ENCODE results near the gene ANKRD27.

The ANKRD27 gene

DNA sequence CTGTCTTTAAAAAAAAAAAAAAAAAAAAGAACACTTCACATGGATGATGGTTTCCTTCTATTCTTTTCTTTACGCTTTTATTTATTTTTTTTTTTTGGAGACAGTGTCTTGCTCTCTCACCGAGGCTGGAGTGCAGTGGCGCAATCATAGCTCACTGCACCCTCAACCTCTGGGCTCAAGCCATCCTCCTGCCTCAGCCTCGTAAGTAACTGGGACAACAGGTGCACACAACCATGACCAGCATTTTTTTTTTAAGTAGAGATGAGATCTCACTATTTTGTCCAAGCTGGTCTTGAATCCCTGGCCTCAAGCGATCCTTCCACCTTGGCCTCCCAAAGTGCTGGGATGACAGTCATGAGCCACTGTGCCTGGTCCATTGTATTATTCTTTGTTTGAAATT is 24.3 kb downstream of the ANKRD27 start:
- DNase-seq, result no peak

DNA sequence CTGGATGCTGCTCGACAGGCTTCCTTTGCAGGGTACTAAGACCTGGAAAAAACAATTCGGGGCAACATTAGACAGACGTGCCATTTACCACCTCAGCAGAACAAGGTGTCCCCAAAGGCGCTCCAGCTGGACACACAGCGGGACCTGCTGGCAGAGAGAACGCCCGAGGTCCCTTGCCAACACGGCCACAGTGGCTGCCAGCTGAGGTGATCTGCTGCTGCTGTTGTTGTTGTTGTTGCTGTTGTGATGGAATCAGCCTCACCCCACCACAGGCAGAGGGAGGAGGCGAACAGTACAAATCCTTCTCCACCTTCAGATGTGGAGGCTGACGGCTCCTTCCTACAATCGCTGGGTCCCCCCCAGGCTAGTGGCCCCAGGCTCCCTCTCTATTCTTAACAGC is 25.2 kb downstream of the ANKRD27 start:
- no peak for DNase-seq

DNA sequence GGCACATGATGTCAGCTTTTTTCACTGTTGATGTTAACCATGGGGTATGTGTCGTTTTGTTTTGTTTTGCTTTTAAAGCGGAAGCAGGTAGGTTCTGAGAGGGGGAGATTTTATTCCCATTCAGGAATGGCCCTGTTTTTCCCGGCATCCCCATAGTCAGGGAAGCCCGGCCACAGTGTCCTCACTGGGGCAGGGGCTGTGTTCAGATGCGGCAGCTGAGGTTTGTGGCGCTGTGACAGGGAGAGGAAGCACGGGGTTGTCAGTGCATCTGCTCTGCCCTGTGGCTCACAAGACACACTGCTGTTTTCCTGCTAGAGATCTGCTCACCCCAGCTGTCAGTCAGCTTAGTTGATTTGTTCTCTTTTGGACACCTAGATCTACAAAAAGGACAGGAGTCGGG is 27.6 kb downstream of the ANKRD27 start:
- DNase-seq, result no peak

DNA sequence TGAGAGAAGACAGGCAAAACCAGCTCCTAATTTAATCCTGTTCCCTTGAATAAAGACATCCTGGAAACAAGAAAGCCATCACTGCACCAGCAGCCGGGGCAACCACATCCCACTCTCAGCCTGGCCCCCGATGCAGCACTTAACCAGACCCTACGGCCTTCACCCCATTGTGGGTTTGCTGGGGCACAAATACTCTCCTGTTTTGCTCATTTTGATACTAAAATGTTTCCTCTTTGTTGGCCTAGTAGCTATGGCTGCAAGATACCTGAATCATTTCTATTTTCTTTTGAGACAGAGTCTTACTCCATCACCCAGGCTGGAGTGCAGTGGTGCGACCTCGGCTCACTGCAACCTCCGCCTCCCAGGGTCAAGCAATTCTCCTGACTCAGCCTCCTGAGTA is 28.4 kb downstream of the ANKRD27 start:
- no peak for DNase-seq

DNA sequence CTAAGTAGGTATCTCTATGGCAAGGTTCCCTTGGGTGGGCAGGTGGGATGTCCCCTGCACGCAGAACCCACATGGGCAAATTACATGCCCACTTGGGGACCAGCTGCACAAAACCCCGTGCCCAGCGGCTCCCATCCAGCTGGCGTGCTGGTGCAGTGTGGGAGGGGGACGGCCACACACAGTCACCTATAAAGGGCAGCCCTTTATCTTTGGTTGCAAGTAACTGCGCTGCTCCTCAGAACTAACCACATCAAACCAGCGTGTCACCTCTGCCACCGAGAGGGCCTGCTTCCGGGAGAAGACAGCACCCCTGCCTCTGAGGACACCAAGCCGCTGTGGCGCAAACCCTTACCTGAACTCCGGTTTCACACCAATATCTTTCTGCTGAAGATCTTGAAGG is 32.2 kb downstream of the ANKRD27 start:
- DNase-seq, result peak; percentile 60

DNA sequence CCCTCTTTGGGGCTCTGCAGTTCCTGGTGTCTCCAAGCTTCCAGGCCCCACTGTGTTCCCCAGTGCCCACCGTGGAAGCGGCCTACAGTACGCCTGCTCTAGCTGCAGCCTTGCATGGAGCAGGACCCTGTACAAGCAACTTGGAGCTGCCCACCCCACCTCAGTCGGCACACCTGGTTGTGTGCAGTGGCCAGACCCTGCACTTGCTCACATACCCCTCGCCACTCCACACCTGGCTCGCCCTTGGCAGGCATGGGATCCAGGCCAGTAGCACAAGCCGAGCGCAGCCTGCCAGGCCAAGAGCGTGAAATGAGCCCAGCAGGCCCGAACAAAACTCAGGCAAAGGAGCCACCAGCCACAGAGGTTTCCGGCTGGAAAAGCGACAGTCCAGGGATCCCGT is 36.4 kb downstream of the ANKRD27 start:
- DNase-seq, result no peak

DNA sequence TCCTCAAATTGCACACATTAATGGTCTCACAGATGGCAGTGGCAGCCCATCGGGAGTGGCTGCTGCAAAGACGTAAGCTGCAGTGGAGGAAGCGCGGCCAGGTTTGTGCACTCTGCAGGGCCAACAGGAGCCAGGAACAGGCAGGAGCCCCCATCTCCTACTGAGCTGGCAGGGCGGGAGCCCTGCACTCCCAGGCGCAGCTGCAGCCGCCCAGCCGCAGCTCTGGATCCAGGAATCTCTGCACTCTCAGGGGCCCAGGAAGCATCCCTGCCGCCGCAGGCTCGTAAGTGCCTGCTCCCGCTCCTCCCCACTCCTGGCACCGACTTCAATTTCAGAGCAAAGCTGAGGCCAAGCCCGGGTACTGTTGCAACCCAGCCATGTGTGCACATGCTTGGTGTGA is 37.5 kb downstream of the ANKRD27 start:
- no peak for DNase-seq

DNA sequence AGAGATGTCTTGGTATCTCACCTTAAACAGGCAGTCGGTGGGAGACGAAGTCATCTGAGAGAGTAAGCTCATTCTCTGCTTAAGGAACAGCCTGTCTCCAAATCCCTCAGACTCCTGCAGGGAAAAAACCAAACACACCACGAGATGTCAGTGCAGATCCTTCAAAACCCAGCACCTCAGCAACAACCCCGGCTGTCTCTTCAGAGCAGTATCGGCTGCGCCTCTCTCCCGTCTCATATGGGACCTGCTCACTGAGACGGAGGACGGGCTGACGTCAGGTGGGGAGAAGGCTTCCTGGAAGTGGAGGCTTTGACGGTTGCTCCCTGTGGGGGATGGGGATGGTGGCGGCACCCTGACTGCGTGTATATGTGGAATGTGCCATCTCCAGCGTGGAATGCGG is 43.6 kb downstream of the ANKRD27 start:
- no peak for DNase-seq

DNA sequence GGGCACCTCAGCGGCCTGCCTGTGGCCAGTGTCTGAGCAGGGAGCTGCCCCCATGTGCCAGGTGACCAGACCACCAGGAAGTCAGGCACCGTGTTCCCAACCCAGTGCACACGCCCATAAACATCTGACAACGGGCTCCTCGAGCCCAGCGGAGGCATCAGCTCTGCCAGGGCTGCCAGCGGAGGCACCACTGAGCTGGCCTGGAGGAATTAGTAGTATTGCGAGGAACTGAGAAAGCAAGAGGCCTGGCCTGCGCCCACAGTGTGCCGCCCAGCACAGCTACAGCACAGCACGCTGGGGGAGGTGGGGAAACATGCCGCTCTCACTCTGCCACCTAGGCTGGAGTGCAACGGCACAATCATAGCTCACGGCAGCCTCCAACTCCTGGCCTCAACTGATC is 44.6 kb downstream of the ANKRD27 start:
- no peak for DNase-seq

DNA sequence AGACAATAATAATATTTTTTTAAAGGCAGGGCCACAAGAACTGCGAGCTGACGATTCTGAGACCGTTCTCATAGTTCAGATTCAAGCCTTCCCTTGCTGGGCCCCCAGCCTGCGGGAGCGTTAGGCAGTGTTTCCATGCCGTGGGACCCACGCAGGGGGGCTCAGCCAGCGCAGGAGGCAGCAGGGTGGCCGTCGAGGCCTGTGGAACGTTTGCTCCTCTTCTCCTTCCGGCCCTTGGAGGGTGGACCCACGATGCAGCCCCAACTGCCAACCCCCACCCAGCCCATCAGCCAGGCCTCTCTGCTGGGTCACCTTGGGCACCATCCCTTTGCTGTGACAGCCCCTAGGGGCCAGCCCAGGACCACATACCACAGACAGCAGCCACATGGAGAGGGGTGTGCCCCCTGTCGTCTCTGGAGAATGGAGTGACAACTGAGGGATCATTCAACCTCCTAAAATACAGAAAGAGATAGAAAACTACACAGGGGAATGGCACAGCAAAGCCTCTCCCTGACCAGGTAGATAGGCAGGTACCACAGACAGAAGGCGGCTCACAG is 47.2 kb downstream of the ANKRD27 start:
- no peak for DNase-seq

DNA sequence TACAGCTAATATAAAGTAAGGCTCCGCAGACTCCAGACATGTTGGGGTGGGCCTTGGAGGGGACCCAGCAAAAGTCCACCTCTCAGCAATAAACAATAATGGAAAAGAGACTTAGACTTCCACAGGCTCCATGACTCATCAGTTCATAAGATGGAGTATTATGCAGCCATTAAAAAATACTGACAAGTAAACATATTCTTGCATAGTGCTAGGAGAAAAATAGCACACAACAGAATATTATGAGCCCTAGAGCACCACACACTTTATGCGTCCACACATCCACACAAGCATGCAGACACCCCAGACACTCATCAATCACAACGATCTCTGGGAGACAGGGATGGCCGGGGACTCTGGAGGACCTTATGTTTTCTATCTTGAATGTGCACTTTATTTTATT is 48.0 kb downstream of the ANKRD27 start:
- no peak for DNase-seq

DNA sequence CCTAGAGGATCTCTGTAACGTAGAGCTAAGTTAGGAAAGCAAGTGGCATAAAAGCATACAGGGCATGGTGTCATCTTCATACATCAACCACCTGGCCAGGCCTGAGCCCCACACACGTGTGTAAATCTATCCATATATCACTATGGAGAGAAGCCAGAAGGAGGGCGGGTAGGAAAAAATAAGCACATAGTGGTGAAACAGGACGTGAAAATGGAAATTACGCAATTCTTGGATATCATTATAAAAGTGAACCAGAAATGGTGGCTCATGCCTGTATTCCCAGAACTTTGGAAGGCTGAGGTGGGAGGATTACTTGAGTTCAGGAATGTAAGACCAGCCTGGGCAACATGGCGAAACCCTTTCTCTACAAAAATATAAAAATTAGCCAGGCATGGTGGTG is 50.6 kb downstream of the ANKRD27 start:
- DNase-seq, result no peak

DNA sequence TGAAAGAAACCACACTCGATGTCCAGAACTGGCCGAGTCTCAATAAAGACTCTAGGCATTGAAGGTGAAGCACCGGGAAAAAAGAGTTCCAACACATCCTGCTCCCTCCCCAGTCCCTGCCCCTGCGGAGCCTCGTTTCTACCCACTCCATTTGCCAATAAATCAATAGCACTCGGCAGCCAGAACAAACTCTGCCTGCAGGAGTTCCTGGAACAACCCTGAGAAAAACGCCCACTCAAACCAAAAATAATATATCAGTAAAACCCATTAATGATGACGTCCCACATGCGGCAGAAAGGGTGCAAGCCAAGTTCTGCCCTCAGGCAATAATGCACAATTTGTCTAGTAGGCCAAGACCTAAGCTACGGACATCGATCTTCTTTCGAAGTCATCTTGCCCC is 53.0 kb downstream of the ANKRD27 start:
- no peak for DNase-seq

DNA sequence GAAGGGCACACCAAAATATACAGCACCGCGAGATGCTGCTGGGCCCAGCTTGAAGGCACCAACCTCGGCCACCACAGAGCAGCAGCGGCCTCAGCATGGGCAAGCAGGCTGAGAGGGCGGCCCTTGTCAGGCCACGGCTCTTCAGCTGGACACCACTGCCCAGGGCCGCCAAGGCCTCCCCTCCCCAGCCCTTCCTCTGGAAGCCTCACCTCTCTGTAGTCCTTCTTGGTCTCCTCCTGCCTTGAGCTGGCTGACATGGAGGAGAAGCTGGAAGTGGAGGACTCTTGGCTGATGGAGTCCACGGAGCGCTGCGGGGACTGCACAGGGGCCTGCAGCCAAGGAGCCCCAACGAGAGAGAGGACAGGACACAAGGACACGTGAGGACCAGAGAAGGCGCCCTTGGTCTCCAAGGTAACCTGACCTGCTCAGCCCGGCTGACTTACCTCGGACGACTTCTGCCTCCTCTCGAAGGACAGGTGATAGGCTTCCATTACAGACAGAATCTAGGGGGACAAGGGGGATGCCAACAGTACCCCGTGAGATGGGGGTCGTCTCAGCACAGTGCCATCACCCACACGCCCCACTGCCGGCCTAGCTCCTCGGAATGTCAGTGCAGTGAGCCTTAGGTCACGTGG is 55.8 kb downstream of the ANKRD27 start:
- no peak for DNase-seq

DNA sequence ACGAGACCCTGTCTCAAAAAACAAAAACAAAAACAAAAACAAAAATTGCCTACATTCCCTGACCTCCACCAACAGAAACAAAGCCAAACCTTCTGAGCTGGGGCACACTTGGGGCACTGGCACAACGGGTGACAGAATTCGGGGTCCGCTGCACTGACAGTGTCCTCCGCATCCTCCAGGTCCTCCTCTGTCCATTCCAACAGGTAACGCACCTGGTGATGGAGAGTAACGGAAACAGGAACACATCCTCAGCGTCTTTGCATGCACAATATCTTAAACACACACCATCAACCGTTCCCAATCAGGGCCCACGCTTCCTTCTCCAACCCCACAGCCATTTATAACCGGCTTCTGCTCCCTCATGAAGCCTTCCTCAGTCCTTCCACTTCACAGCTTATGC is 59.4 kb downstream of the ANKRD27 start:
- no peak for DNase-seq

DNA sequence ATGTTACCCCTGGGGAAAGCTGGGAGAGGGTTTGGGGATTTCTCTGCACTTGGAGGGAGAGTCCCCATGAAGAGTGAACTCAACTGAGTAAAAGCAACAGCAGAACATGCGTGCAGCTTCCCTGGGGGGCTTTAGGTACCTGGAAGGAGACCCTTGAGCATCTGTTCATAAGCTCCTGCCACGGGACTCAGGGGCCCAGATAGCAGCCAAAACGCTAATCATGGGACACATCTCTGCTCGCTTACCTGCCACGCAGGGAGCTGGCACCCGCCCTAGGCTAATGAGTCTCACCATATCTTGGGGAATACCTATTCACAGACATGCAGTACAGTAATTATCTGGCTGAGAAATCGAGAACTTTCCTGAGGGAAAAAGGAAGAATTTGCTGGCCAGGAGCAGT is 60.1 kb downstream of the ANKRD27 start:
- DNase-seq, result no peak

DNA sequence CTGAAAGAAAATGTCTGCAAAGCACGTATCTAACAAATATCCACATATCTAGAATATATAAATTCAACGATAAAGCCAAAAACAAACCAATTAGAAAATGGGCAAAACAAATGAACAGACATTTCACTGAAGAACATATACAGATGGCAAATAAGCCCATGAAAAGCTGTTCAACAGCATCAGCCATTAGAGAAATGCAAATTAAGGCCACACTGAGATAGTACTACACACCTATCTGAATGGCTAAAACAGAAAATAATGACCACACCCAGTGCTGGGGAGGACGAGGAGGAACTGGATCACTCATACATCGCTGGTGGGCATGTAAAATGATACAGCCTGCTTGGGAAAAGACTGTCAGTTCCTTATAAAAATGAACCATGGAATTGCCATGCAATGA is 62.0 kb downstream of the ANKRD27 start:
- DNase-seq, result no peak

DNA sequence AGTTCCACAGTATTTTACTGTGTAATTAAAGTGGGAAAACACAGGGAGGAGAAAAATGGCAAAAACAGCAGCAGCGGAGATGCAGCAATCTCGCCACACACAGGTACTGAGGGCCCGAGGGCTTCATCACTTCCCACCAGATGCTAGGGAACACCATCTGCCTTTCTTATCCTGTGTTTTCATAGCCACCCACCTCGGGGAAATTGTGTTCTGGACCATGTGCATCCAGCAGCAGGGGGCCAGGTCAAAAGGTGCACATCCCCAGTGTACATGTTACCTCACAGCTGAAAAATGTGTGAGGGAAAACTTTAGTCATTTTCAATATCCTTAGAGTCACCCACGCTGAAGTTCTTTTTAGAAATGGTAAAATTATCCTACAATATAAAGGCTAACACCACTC is 63.8 kb downstream of the ANKRD27 start:
- DNase-seq, result no peak

DNA sequence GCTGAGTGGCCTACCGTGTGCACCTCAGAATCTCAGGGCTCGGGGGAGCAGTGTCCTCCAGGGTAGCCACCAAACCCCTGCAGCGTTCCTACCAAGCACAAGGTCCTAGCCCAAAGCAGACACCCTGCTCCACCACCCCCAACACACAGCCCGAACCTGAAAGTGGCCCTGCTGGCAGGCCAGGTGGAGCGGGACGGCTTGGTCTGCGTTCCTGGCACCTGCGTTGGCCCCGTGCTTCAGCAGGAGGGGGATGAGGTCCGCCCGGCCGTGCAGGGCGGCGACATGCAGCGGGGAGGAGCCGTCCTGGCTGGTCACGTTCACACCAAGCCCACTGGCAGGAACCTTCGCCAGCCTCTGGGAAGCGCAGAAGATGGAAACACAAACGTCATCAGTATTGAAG is 67.5 kb downstream of the ANKRD27 start:
- no peak for DNase-seq

DNA sequence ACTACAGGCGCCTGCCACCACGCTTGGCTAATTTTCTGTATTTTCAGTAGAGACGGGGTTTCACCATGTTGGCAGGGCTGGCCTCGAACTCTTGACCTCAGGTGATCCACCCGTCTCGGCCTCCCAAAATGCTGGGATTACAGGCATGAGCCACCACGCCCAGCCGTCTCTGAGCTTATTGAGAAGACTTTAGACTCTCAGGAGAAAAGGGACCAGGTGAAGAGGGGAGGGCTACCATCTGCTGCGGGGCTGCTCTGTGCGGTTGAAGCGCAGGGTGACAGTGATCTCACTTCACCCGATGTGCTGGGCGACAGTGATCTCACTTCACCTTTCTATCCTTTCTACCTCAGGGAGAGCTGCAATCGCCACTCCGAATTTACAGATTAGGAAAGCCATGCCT is 68.7 kb downstream of the ANKRD27 start:
- no peak for DNase-seq

DNA sequence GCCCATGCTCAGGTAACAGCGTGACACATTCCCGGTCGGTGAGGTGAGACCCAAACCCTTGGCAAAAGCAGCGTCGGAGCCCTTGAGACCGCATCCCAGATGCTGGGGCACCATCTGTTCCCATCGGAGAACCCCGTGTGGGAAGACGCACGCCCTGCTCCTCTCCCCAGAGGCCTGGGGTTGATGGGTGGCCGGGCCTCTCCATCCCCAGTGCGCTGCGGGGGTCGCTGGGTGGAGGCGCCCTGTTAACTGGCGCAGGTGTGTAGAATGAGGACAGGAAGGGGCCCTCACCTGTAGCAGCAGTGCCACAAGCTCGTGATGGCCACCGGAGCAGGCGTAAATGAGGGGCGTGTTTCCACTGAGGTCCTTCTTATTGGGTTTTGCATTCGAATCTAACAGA is 69.4 kb downstream of the ANKRD27 start:
- no peak for DNase-seq

DNA sequence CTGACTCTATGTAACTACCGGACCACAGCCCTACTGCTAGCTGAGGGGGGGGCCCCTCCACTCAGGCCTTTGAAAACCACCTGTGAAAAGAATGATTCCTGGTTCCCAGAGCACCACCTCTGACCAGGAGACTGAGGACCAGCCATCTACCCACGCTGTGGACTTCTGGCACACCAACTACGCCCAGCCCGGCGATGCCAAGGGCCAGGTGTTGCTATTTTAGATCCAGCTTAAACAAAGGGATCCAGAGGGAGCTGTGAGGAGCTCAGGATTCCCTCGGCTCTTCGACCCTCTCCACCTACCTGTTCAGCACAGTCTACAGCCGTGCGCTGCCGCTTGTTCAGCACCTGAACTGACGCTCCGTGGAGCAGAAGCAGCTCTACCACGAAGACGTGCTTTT is 71.0 kb downstream of the ANKRD27 start:
- DNase-seq, result no peak

DNA sequence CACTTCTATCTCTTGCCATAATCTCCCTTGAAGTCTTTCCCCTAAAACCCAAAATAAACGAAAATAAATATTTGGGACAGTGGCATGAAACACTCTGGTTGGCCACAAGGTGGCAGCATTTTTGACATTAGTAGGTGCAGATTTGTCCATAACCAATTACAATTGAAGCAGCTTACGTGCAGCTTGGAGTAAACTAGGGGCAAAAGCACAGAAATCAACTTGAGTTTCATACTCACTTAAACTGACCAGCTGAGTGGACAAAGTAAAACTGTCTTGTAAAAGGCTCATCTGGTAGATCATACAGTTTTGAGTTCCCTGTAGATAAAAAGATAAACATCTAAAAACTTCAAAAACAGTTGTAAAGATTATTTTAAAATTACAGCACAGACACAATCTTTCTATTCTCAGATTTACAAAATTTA is 75.2 kb downstream of the ANKRD27 start:
- no peak for DNase-seq

DNA sequence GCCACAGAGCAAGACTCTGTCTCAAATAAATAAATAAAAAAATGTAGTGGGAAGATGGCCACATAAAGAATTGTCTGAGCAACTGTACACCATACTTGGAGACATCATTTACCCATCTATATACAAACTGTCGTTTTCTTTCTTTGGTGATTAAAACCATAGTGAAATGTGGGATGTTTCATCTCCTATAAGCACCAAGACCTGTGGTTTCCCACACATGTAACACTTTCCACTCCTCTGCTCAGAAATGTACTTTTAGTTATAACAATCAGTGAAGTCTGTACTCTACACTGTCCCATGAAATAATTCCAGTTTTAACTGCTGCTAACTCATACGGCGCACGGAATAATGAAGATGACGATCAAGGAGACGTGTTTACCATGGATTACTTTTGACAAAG is 75.7 kb downstream of the ANKRD27 start:
- no peak for DNase-seq

DNA sequence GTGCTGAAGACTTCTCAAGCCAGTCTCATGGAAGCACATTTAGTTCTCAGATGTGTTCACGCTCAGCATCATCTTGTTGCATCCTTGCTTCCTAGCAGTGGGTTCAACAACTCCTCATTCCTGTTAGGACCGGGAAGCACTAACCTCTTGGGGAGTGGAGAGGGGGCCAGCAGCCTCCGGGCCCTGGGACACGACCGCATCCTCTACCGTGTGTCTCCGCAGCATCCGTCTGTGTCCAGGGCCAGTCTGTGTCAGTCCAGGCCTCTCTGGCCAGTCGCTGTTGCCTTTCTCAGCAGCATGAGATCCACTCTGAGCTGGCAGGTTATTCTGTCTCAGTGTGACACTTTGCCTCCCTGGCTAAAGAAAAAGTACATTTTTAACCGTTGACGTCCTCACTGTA is 77.0 kb downstream of the ANKRD27 start:
- no peak for DNase-seq

DNA sequence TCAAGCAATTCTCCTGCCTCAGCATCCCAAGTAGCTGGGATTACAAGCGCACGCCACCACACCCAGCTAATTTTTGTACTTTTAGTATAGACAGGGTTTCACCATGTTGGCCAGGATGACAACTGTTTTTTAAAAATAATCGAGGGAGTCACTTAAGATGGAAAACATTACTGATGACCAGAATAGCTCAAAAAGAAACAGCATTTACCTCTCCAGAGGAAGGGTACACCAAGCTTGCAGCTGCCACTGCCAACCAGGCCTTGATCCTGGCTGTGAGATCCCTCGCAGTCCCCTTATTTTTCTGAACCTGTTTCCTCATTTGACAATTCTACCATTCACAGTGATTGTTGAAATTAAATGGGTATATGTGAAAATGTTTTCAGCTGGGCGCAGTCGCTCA is 79.5 kb downstream of the ANKRD27 start:
- DNase-seq, result no peak

Data from activated effector memory CD4-positive, alpha-beta T cell treated with Interleukin-2 at 50 U/mL for 16 hours (primary cell).